ENCODE measurements around the gene EIF3D.

- TF ChIP-seq POLR2AphosphoS5 (IDR thresholded peaks at IDR 0.05; ENCODE audit: low read depth, low read length) (no peak), CTCF (IDR thresholded peaks at IDR 0.05) (no peak), TCF7L2 (IDR thresholded peaks at IDR 0.05; ENCODE audit: low read depth, low read length) (no peak), SIN3A (IDR thresholded peaks at IDR 0.05; ENCODE audit: borderline replicate concordance, insufficient read depth, low read depth, low read length) (no peak)
These were observed 8.5 kb downstream of the EIF3D start for GRCh38 chr22:36520423-36520822.

Measured in Panc1 (cell line).